ENCODE results near the gene WAC.

Gene WAC

GRCh38 chr10:28533571-28534304, 820 bp downstream of the WAC start:
- DNase-seq: peak; percentile 71

DNA sequence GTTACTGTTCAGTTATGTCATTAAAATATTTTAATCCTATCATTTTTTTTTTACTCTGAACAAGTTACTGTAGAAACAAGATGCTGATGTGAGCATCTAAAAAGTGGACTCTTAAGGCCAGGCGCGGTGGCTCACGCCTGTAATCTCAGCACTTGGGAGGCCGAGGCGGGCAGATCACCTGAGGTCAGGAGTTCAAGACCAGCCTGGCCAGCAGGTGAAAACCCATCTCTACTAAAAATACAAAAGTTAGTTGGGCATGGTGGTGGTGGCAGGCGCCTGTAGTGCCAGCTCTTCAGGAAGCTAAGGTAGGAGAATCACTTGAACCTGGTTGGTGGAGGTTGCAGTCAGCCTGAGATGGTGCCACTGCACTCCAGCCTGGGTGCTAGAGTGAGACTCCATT, 2.9 kb downstream of the WAC start:
- no peak for DNase-seq

DNA sequence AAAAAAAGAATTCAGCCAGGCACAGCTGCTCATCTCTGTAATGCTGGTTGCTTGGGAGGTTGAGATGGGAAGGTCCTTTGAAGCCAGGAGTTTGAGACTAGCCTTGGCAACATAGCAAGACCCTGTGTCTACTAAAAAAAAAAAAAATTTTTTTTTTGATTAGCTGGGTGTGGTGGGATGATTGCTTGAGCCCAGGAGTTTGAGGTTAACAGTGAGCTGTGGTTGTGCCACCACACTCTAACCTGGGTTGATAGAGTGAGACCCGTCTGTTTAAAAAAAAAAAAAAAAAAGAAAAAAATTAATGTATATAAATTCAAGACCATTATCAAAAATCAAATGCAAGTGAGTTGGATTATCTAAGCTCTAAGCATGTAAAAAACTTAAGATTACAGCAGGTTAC, 5.7 kb downstream of the WAC start:
- DNase-seq: no peak

DNA sequence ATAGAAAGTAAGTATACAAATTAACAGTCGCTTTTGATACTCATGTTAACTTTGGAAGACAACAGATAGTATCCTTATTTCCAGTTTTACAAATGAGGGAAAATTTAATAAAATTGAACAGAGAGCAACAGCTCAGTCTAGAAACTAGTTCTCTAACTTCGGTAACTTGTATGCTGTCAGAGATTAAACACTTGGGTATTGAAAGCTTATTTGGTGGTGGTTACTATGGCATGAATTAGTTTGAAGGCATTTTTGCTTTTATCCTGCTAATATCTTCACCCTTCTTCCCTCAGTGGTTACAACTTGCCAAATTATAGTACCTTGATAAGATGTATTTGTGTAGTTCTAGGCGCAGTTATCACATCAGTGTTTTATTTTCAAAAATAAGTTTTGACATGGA, 7.2 kb downstream of the WAC start:
- no peak for DNase-seq

GRCh38 chr10:28541717-28542365, 8.9 kb downstream of the WAC start:
- DNase-seq: no peak

- DNase-seq: no peak
Observed at GRCh38 chr10:28542728-28543127, 9.8 kb downstream of the WAC start.

DNA sequence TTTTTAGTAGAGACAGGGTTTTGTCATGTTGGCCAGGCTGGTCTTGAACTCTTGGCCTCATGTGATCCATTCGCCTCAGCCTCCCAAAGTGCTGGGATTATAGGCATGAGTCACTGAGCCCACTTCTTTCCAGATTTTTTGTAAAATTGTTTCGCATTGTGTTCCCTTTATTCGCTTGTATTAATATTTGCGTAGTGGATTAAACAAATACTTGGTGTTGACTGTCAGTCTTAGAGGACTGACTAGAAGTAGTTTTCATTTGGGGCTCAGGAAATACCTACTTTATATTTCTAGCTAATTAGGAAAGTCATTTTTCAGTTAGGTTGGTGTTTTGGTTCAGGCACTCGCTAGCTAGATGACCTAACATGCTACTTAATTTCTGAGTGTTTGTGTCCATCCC, 11.1 kb downstream of the WAC start:
- no peak for DNase-seq

- no peak for DNase-seq
Observed at GRCh38 chr10:28545967-28546644, 13.2 kb downstream of the WAC start.

- no peak for DNase-seq
Observed at GRCh38 chr10:28548781-28549498, 16.0 kb downstream of the WAC start.

- no peak for DNase-seq
Observed at GRCh38 chr10:28551086-28551485, 18.2 kb downstream of the WAC start.

DNA sequence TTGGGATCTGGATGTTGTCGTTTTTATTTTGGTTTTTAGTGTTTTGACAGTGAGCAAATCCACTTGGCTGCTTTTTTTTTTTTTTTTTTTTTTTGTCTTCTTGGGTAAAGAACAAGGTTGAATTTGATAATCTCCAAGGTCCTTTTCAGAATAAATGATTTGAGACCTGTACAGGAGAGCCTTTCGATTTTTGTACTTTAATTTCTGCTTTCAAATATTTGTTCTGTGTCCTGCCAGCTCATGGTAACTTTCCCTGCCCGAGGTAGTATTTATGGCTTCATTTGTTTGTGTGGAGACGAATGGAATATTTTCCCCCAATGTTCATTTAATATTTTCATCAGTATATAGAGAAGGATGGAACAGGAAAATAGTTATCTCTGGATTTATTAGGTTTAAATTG, 19.9 kb downstream of the WAC start:
- DNase-seq: no peak

DNA sequence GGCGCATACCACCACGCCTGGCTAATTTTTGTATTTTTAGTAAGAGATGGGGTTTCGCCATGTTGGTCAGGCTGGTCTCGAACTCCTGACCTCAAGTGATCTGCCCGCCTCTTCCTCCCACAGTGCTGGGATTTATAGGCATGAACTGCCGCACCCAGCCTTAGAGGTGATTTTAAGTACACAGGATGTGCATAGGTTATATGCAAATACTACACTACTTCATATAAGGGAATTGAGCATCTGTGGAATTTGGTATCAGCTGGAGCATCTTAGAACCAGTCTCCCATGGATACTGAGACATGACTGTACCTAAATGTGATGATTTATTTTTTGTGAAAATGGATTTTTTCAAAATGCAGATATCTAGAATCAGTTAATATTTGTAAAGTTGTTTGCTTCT, 21.1 kb downstream of the WAC start:
- DNase-seq: no peak

DNA sequence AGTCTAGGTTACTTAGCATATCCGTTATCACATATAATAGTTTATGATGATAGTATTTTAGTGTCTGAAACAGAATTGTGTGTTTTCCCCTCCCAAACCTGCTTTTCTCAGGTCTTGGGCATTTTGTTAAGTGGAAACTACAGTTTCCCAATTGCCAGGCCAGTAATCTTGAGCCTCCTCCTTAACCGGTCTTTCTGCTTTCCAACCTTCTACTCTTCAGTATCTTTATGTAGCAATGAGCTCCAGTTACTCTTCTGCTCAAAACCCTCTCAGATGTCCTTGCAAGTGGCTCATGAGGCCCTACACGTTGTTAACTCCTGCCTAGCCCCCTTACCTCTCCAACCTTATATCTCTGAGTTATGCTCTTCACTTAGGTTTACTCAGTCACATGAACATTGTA, 22.0 kb downstream of the WAC start:
- DNase-seq: no peak

GRCh38 chr10:28555358-28555757, 22.4 kb downstream of the WAC start:
- DNase-seq: no peak

DNA sequence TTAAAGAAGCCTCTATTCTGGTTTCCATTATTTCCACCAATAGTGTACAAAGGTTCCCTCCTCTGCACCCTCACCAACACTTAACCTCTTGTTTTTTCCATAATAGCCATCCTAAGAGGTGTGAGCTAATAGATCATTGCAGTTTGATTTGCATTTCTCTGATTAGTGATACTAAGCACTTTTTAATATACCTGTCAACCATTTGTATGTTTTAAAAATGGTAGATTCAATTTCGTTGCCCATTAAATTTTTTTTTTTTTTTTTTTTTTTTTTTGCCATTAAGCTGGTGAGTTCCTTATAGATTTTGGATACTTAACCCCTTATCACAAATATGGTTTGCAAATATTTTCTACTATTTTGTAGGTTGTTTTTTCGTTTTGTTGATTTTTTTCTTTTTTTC, 23.2 kb downstream of the WAC start:
- DNase-seq: no peak

DNA sequence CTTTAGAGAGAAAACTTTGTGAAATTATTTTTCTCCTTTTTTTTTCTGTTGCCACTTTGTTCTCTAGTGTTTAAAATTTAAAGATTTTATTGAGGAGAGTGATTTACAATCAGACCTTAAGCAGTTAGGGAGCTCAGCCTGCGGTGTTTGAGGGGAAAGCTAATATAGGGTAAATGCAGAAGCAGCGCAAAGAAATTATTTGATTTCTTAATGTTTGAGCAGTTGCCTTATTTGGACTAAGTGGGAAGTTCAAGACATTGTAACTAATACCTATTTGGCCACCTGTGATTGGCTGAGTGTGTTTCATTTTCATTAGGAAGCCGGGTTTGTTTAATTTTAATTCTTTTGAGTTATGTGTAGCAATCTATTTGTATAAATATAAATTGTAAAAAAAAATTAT, 25.3 kb downstream of the WAC start:
- no peak for DNase-seq

GRCh38 chr10:28558923-28559508, 26.1 kb downstream of the WAC start:
- DNase-seq: no peak

DNA sequence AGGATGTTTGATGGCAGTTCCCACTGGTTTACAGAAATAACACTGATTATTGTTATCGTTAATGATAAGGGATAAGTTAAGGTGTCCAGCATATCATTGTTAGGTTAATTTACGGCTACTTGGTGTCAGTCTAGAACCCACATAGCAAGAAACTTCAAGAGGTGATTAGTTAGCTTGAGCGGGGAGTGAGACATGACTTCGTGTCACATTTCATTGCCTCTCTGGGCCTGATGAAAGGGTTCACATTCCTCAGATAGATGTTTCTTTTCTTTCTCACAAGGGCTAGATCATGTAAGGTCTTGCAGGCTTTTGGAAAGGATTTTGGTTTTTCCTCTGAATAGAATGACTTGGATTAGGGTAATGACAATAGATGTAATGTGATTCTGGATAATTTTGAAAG, 26.7 kb downstream of the WAC start:
- DNase-seq: no peak

DNA sequence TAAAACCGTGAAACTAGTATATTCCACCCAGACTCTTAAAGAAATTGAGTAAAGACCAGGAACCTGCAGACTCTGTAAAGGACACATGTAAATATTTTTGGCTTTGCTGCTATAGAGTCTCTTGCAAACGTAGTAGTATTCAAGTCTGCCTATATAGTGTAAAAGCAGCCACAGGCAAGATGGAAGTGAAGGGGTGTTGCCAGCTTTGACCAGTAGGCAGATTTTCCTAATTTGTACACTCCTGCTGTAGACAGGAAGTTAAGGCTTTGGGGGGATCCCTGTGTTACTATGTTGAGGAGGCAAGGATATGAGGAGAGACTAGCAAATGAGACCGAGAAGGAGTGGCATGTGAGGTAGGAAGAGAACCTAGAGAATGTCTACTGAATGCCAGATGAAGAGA, 27.7 kb downstream of the WAC start:
- DNase-seq: no peak

DNA sequence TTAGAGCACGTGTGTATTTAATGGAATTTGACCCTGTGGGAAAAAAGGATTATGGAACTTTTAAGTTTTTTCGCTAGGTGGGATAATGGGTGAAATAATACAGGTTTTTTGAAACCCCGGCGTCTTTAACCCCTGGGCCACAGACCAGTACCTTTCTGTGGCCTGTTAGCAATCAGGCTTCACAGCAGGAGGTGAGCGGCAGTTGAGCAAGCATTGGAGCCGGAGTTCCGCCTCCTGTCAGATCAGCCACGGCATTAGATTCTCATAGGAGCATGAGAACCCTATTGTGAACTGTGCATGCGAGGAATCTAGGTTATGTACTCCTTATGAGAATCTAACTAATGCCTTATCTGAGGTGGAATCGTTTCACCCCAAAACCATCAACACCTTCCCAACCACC, 28.6 kb downstream of the WAC start:
- no peak for DNase-seq

DNA sequence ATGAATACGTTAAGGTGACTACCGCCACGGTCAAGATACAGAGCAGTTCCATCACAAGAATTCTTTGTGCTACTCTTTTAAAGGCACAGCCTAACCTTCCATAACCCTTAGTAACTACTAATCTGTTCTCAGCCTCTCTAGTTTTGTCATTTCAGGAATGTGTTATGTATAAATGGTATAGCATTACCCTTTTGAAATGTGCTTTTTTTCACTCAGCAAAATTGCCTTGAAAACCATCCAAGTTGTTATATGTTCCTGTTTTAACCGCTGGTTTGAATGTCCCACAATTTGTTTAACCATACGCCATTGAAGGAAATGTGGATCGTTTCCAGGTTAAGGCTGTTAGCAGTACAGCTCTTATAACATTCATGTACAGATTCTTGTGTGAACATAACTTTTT, 32.0 kb downstream of the WAC start:
- DNase-seq: no peak

DNA sequence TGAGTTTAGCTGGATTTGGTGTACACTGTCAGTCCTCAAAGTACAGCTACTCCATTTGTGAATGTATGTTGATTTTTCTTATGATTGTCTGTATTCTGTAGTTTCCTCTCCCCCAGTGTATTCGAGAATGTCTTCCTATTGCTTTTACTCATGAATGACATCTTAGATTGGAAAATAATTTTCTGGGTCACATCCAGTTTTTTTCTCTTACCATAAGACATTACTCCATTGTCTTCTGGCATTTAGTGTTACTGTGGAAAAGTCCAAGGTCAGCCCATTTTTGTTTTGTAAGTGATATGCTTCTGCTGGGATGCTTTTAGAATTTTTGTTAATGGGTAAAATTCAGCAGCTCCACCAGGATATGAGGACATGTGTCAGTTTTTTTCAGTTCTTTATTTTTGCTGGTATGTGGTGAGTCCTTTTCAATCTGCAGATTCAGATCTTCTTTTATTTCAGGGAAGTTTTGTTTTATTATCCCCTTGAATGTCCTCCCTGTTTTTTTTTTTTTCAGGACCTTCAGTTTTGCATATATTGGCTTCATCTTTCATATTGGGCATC, 33.6 kb downstream of the WAC start:
- DNase-seq: no peak

Measured in CD4-positive, alpha-beta T cell treated with Interleukin-6 for 4 hours (primary cell).